Measurements from ENCODE around the gene PGAP3. TPM values are rescaled to one million over a fixed set of nuclear protein-coding genes. Genes with fewer than 3 reads are reported as not detected.

PGAP3 gene
- total and polyA plus RNA-seq, 8 donors: 3.2 to 42.9 (median 16.3) TPM

GRCh38 chr17:39634384-39634871 is 53.4 kb downstream of the PGAP3 start:
- no peak for TF ChIP-seq POLR2AphosphoS5 (IDR thresholded peaks at IDR 0.05)
- TF ChIP-seq EP300 (IDR thresholded peaks at IDR 0.05): no peak
- peak in 5 of 7 experiments; percentile 36 to 73 (median 71) for TF ChIP-seq CTCF (IDR thresholded peaks at IDR 0.05)
- TF ChIP-seq POLR2A (IDR thresholded peaks at IDR 0.05): no peak
- Histone ChIP-seq H3K36me3 (no peaks in the 10 kb centered on the region), H3K27ac (no peak overlapping the region), H3K4me1 (peaks cover 22 to 63% (median 52%) of the 10 kb centered on the region in 4 donors), H3K4me3 (no peak overlapping the region), H3K27me3 (peaks cover 0 to 41% (median 0%) of the 10 kb centered on the region in 3 donors), H3K9me3 (no peaks in the 10 kb centered on the region)
- WGBS, 5 donors: 39 to 50% (median 49%) methylated on average over 2 of the region's 2 CpGs
- DNase-seq: peak in 1 of 2 donors; percentile 66
- intact Hi-C loops (cut with DNase I; ENCODE audit: low total_unique reads): no loop called here

DNA sequence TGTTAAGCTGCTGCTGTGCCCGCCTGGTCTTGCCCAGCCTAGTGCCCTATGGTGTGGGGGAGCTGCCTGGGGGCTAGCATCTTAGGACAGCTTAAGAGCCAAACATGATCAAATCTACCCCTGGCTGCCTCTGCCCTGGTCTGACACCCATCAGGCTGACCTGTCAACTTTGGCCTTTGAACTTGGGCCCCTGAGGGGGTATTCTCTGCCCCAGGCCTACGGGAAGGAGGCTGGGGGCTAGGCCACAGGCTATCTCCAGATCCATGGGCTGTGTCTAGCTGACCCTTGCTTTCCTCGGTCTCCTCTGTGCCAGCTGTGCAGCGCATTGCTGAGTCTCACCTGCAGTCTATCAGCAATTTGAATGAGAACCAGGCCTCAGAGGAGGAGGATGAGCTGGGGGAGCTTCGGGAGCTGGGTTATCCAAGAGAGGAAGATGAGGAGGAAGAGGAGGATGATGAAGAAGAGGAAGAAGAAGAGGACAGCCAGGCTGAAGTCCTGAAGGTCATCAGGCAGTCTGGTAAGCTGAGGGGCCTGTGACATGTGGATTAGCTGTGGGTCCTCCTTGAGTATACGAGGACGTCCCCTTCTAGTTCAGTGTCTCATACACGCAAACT is 54.2 kb downstream of the PGAP3 start:
- no peak for DNase-seq
- TF ChIP-seq POLR2A (IDR thresholded peaks at IDR 0.05) (no peak), EP300 (IDR thresholded peaks at IDR 0.05) (no peak), POLR2AphosphoS5 (IDR thresholded peaks at IDR 0.05) (no peak), CTCF (IDR thresholded peaks at IDR 0.05) (no peak)
- Histone ChIP-seq H3K27ac (peak overlapping the region in 2 of 5 donors; percentile 24 to 82), H3K4me3 (no peak overlapping the region), H3K4me1 (peaks cover 15 to 56% (median 47%) of the 10 kb centered on the region in 4 donors), H3K36me3 (no peaks in the 10 kb centered on the region), H3K27me3 (peaks cover 0 to 48% (median 0%) of the 10 kb centered on the region in 3 donors), H3K9me3 (no peaks in the 10 kb centered on the region)
- intact Hi-C loops (cut with DNase I; ENCODE audit: low total_unique reads): no loop called here
- 66 to 80% (median 78%) methylated on average over 8 of the region's 8 CpGs for WGBS, 5 donors

DNA sequence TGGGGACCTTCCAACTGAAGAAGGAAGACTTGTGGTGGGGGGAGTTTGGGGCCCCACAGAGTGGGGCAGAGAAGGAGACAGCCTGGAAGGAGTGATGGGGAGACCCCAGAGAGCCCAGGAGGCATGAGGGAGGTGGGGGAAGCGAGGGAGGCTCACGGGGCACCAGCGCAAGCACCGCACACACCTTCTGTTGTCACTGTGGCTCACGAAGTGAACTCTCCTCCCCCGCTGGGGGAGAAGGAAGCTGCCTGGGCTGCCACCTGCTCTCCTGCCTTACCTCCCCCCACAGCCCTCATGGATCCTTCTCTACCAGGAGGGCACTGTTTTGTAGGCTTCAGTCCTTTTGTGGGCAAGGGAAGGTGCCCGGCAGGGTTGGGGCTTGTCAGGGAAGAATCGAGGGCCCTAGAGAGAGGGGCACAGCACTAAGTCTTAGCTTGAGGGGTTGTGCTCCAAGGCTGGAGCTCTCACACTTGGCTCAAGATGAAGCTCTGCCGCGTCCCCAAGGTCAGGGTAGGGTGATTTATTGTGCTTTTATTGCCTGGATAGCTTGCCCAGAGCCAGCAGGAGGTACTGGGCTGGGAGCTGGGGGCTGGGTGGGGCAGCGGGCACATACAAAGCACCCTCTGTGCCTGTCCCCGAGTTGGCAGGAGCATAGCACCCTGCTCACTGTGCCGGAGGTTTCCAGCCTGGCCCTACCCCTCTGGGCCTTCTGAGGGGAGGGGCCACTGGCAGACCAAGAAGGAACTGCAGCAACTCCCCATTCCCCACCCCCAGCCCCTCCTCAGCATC is 55.5 kb downstream of the PGAP3 start:
- TF ChIP-seq EP300 (IDR thresholded peaks at IDR 0.05) (no peak), CTCF (IDR thresholded peaks at IDR 0.05) (no peak), POLR2AphosphoS5 (IDR thresholded peaks at IDR 0.05) (no peak), POLR2A (IDR thresholded peaks at IDR 0.05) (no peak)
- intact Hi-C loops (cut with DNase I; ENCODE audit: low total_unique reads): no loop called here
- Histone ChIP-seq H3K4me3 (no peak overlapping the region), H3K4me1 (peaks cover 7 to 51% (median 42%) of the 10 kb centered on the region in 4 donors), H3K27ac (peak overlapping the region in 4 of 5 donors; percentile 9 to 82 (median 49)), H3K9me3 (no peaks in the 10 kb centered on the region), H3K27me3 (peaks cover 1 to 61% (median 11%) of the 10 kb centered on the region in 3 donors), H3K36me3 (no peaks in the 10 kb centered on the region)
- 20 to 38% (median 29%) methylated on average over 10 to 13 of the region's 13 CpGs for WGBS, 5 donors
- DNase-seq: peak; percentile 60 to 79

GRCh38 chr17:39631403-39631802 is 56.5 kb downstream of the PGAP3 start:
- peaks cover 13 to 53% (median 45%) of the 10 kb centered on the region in 4 donors for H3K4me1 ChIP-seq
- intact Hi-C loops (cut with DNase I; ENCODE audit: low total_unique reads): no loop called here

More at GRCh38 chr17:39631403-39631802, 56.5 kb downstream of the PGAP3 start:
- Histone ChIP-seq H3K27me3 (peaks cover 10 to 71% (median 20%) of the 10 kb centered on the region in 3 donors), H3K4me3 (no peak overlapping the region), H3K36me3 (no peaks in the 10 kb centered on the region), H3K9me3 (no peaks in the 10 kb centered on the region), H3K27ac (peak overlapping the region in 3 of 5 donors; percentile 33 to 82 (median 65))
- DNase-seq: peak in 1 of 2 donors; percentile 69
- WGBS, 5 donors: 10 to 41% (median 18%) methylated on average over 6 of the region's 6 CpGs
- TF ChIP-seq POLR2AphosphoS5 (IDR thresholded peaks at IDR 0.05) (no peak), CTCF (IDR thresholded peaks at IDR 0.05) (no peak), EP300 (IDR thresholded peaks at IDR 0.05) (no peak), POLR2A (IDR thresholded peaks at IDR 0.05) (no peak)
